ENCODE measurements around the gene ATXN10.

ATXN10 gene

GRCh38 chr22:45781966-45782365 is 110.3 kb downstream of the ATXN10 start:
- no CpG with 5 or more reads among the region's 6 CpGs for WGBS (ENCODE audit: insufficient coverage, insufficient read length)
- H3K27me3 ChIP-seq (ENCODE audit: control insufficient read depth, insufficient read depth, low read length): no peaks in the 10 kb centered on the region
- no peak overlapping the region for H3K4me3 ChIP-seq (ENCODE audit: low read length)
- no peaks in the 10 kb centered on the region for H3K4me1 ChIP-seq (ENCODE audit: control insufficient read depth, insufficient read depth, low read length)
- DNase-seq (ENCODE audit: low read depth, low spot score): no peak
- H3K9me3 ChIP-seq (ENCODE audit: control insufficient read depth, insufficient read depth, low read length): no peaks in the 10 kb centered on the region
- H3K27ac ChIP-seq (ENCODE audit: low read length): no peak overlapping the region
- no peaks in the 10 kb centered on the region for H3K36me3 ChIP-seq (ENCODE audit: control insufficient read depth, insufficient read depth, low read length)

- no CpG with 5 or more reads among the region's 3 CpGs for WGBS (ENCODE audit: insufficient coverage, insufficient read length)
- Histone ChIP-seq H3K4me1 (ENCODE audit: control insufficient read depth, insufficient read depth, low read length) (no peaks in the 10 kb centered on the region), H3K27ac (ENCODE audit: low read length) (no peak overlapping the region), H3K9me3 (ENCODE audit: control insufficient read depth, insufficient read depth, low read length) (no peaks in the 10 kb centered on the region), H3K36me3 (ENCODE audit: control insufficient read depth, insufficient read depth, low read length) (no peaks in the 10 kb centered on the region), H3K4me3 (ENCODE audit: low read length) (no peak overlapping the region), H3K27me3 (ENCODE audit: control insufficient read depth, insufficient read depth, low read length) (no peaks in the 10 kb centered on the region)
- no peak for DNase-seq (ENCODE audit: low read depth, low spot score)
These were observed 111.4 kb downstream of the ATXN10 start for GRCh38 chr22:45783021-45783420.

DNA sequence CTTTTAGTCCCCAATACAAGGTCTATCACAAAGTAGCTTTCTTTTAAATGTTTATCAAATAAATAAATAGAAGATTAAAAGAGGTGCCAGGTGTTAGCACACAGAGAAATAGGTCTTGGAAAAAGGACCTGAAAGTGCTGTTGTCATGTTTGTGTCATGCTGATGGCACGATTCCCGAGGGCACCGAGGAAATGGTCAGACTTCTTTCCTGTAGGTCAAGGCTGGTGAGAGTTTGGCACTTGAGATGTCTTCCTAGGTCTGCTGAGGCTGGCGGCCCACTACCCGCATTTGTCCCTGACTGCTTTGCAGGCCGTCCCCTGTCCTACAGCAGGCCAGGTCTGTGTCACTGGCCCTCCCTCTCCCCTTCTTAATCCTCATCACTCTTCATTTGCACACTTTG is 112.1 kb downstream of the ATXN10 start:
- no peaks in the 10 kb centered on the region for H3K9me3 ChIP-seq (ENCODE audit: control insufficient read depth, insufficient read depth, low read length)
- DNase-seq (ENCODE audit: low read depth, low spot score): no peak
- no peak overlapping the region for H3K4me3 ChIP-seq (ENCODE audit: low read length)
- no peak overlapping the region for H3K27ac ChIP-seq (ENCODE audit: low read length)
- no CpG with 5 or more reads among the region's 6 CpGs for WGBS (ENCODE audit: insufficient coverage, insufficient read length)
- H3K4me1 ChIP-seq (ENCODE audit: control insufficient read depth, insufficient read depth, low read length): no peaks in the 10 kb centered on the region
- no peaks in the 10 kb centered on the region for H3K27me3 ChIP-seq (ENCODE audit: control insufficient read depth, insufficient read depth, low read length)
- H3K36me3 ChIP-seq (ENCODE audit: control insufficient read depth, insufficient read depth, low read length): no peaks in the 10 kb centered on the region

DNA sequence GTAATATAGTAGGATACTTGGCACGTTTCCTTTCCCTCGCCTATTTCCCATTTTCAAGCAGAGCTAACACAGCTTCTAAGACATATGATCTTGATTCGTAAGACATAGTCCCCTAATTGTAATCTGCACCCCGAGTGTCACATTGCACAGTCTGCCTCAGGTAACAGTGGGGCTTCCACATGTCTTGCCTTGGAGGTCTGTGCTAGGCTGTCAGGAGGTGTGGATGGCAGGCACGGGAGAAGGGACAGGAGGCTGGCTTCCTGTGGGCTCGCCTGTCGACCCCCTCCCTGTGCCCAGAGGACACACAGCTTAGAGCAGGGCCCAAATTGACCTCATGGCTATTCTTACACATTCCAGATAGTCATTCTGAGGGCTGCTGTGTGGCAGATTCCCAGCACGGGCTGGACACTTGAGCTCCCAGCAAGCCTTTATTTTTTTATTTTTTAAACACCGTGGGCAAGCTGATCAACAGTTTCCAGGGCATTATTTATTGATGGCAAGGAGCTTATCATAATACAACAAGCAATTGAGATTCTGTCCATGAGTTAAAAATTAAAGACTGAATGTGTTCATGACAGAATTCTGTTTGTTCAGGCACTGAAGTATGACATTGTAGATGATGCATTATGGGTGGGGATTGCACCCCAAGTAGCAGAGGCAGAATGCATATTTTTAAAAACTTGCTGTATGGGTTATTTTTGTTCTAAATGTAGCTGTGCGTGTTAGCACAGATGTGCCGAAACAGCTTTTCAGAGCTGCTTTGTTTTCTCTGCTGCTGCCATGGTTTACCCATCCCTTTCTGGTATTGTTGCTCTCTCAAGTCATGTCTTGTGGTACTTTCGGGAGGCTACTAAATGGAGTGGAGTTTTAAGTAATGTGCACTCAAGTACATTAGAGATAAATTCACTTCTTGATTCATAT is 113.0 kb downstream of the ATXN10 start:
- no peak overlapping the region for H3K4me3 ChIP-seq (ENCODE audit: low read length)
- H3K4me1 ChIP-seq (ENCODE audit: control insufficient read depth, insufficient read depth, low read length): no peaks in the 10 kb centered on the region
- WGBS (ENCODE audit: insufficient coverage, insufficient read length): no CpG with 5 or more reads among the region's 12 CpGs
- no peaks in the 10 kb centered on the region for H3K27me3 ChIP-seq (ENCODE audit: control insufficient read depth, insufficient read depth, low read length)
- DNase-seq (ENCODE audit: low read depth, low spot score): no peak
- H3K27ac ChIP-seq (ENCODE audit: low read length): no peak overlapping the region
- H3K36me3 ChIP-seq (ENCODE audit: control insufficient read depth, insufficient read depth, low read length): no peaks in the 10 kb centered on the region
- no peaks in the 10 kb centered on the region for H3K9me3 ChIP-seq (ENCODE audit: control insufficient read depth, insufficient read depth, low read length)

DNA sequence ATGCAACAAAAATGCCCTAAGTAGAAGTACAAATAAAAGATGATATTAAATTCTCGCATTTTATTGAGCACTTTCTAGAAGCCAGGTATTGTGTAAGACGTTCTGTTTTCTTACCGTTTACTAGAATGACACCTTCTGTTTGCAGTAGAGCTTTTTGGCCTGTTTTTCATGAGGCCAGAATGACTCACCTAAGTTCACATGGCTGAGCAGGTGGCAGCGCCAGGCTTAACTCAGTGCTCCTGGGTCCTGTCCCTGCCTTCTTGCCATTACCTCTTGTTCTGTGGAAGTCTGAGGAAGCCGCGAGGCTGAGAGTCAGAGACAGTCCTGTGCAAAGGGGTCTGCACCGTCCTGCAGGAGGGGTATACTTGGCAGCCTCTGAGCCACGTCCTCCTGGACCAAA is 113.8 kb downstream of the ATXN10 start:
- H3K4me3 ChIP-seq (ENCODE audit: low read length): no peak overlapping the region
- WGBS (ENCODE audit: insufficient coverage, insufficient read length): no CpG with 5 or more reads among the region's 8 CpGs

DNA sequence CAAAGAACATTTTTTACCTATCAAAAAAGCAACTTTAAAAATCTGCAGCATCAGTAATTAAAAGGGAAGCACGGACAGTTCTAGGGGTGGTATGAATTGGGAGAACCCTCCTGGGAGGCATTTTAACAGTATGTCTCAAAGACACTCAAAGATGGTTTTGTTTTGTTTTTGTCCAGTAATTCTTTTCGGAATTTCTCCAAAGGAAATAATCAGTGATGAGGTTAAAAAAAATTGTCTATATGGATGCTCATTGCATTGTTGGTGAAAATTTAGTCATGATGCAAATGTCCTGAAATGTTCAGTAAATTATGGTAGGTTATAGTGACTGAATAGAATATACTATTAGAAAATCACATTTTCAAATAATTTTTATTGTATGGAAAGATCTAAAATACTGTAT is 115.1 kb downstream of the ATXN10 start:
- Histone ChIP-seq H3K36me3 (ENCODE audit: control insufficient read depth, insufficient read depth, low read length) (no peaks in the 10 kb centered on the region), H3K4me3 (ENCODE audit: low read length) (no peak overlapping the region), H3K27me3 (ENCODE audit: control insufficient read depth, insufficient read depth, low read length) (no peaks in the 10 kb centered on the region), H3K27ac (ENCODE audit: low read length) (no peak overlapping the region), H3K9me3 (ENCODE audit: control insufficient read depth, insufficient read depth, low read length) (no peaks in the 10 kb centered on the region), H3K4me1 (ENCODE audit: control insufficient read depth, insufficient read depth, low read length) (no peaks in the 10 kb centered on the region)
- no CpG with 5 or more reads among the region's 2 CpGs for whole genome bisulfite sequencing (ENCODE audit: insufficient coverage, insufficient read length)
- DNase-seq (ENCODE audit: low read depth, low spot score): no peak

More for the DNA sequence above, 113.8 kb downstream of the ATXN10 start:
- Histone ChIP-seq H3K36me3 (ENCODE audit: control insufficient read depth, insufficient read depth, low read length) (no peaks in the 10 kb centered on the region), H3K27me3 (ENCODE audit: control insufficient read depth, insufficient read depth, low read length) (no peaks in the 10 kb centered on the region), H3K9me3 (ENCODE audit: control insufficient read depth, insufficient read depth, low read length) (no peaks in the 10 kb centered on the region), H3K4me1 (ENCODE audit: control insufficient read depth, insufficient read depth, low read length) (no peaks in the 10 kb centered on the region), H3K27ac (ENCODE audit: low read length) (no peak overlapping the region)
- no peak for DNase-seq (ENCODE audit: low read depth, low spot score)

GRCh38 chr22:45787759-45788158 is 116.1 kb downstream of the ATXN10 start:
- Histone ChIP-seq H3K4me3 (ENCODE audit: low read length) (no peak overlapping the region), H3K36me3 (ENCODE audit: control insufficient read depth, insufficient read depth, low read length) (no peaks in the 10 kb centered on the region), H3K27ac (ENCODE audit: low read length) (no peak overlapping the region), H3K4me1 (ENCODE audit: control insufficient read depth, insufficient read depth, low read length) (no peaks in the 10 kb centered on the region), H3K27me3 (ENCODE audit: control insufficient read depth, insufficient read depth, low read length) (no peaks in the 10 kb centered on the region), H3K9me3 (ENCODE audit: control insufficient read depth, insufficient read depth, low read length) (peaks cover 1% of the 10 kb centered on the region; the same call in 1 of the 2 replicates)
- WGBS (ENCODE audit: insufficient coverage, insufficient read length): no CpG with 5 or more reads among the region's 2 CpGs
- no peak for DNase-seq (ENCODE audit: low read depth, low spot score)

GRCh38 chr22:45788522-45788921 is 116.9 kb downstream of the ATXN10 start:
- no peaks in the 10 kb centered on the region for H3K4me1 ChIP-seq (ENCODE audit: control insufficient read depth, insufficient read depth, low read length)
- no peak overlapping the region for H3K27ac ChIP-seq (ENCODE audit: low read length)
- no peak for DNase-seq (ENCODE audit: low read depth, low spot score)
- peaks cover 1% of the 10 kb centered on the region for H3K9me3 ChIP-seq (ENCODE audit: control insufficient read depth, insufficient read depth, low read length)
- no CpG with 5 or more reads among the region's 8 CpGs for WGBS (ENCODE audit: insufficient coverage, insufficient read length)
- H3K27me3 ChIP-seq (ENCODE audit: control insufficient read depth, insufficient read depth, low read length): no peaks in the 10 kb centered on the region
- H3K36me3 ChIP-seq (ENCODE audit: control insufficient read depth, insufficient read depth, low read length): no peaks in the 10 kb centered on the region
- H3K4me3 ChIP-seq (ENCODE audit: low read length): no peak overlapping the region

DNA sequence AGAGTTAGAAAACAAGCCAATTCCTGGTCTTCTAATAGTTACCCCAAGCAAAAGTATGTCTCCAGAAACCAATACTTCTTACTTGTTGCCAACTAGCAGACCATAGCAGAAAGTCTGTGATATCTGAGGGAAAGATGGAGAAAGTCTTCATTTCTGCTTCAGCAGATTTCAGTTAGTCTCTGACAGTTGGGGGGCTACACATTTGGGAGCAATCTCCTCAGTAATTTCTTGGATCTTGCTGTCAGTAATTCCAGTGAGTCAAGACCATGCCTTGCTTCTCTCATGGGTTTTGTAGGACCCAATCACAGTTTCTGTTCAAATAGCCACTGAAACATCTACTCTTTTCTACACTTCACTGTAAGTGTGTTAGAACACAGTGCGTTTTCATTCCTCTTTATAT is 118.8 kb downstream of the ATXN10 start:
- H3K9me3 ChIP-seq (ENCODE audit: control insufficient read depth, insufficient read depth, low read length): peaks cover 1% of the 10 kb centered on the region
- H3K27me3 ChIP-seq (ENCODE audit: control insufficient read depth, insufficient read depth, low read length): no peaks in the 10 kb centered on the region
- H3K36me3 ChIP-seq (ENCODE audit: control insufficient read depth, insufficient read depth, low read length): no peaks in the 10 kb centered on the region
- H3K4me1 ChIP-seq (ENCODE audit: control insufficient read depth, insufficient read depth, low read length): no peaks in the 10 kb centered on the region
- H3K4me3 ChIP-seq (ENCODE audit: low read length): no peak overlapping the region
- no peak for DNase-seq (ENCODE audit: low read depth, low spot score)
- H3K27ac ChIP-seq (ENCODE audit: low read length): no peak overlapping the region
- no CpG with 5 or more reads among the region's 1 CpG for WGBS (ENCODE audit: insufficient coverage, insufficient read length)

- no CpG with 5 or more reads among the region's 3 CpGs for WGBS (ENCODE audit: insufficient coverage, insufficient read length)
- H3K4me1 ChIP-seq (ENCODE audit: control insufficient read depth, insufficient read depth, low read length): no peaks in the 10 kb centered on the region
- no peak for DNase-seq (ENCODE audit: low read depth, low spot score)
- no peaks in the 10 kb centered on the region for H3K36me3 ChIP-seq (ENCODE audit: control insufficient read depth, insufficient read depth, low read length)
- no peaks in the 10 kb centered on the region for H3K27me3 ChIP-seq (ENCODE audit: control insufficient read depth, insufficient read depth, low read length)
- no peak overlapping the region for H3K4me3 ChIP-seq (ENCODE audit: low read length)
- H3K9me3 ChIP-seq (ENCODE audit: control insufficient read depth, insufficient read depth, low read length): peaks cover 1% of the 10 kb centered on the region
- no peak overlapping the region for H3K27ac ChIP-seq (ENCODE audit: low read length)
These were observed 121.5 kb downstream of the ATXN10 start for GRCh38 chr22:45793161-45793560.

DNA sequence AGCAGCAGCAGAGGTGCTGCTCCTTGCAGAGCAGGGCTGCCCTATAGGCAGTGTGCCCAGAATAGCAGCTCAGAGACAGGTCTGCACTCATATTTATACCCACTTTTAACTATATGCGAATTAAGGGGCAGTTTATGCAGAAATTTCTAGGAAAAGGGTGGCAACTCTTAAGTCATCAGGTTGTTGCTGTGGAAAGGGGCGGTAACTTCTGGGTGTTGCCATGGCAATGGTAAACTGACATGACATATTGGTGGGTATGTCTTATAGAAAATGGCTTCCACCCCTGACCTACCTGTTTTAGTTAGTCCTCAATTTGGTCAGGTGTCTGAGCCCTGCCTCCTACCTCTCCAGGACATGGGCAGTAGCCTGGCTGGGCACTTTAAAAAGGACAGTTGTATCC is 122.3 kb downstream of the ATXN10 start:
- no peak for DNase-seq (ENCODE audit: low read depth, low spot score)
- H3K27ac ChIP-seq (ENCODE audit: low read length): no peak overlapping the region
- no peaks in the 10 kb centered on the region for H3K4me1 ChIP-seq (ENCODE audit: control insufficient read depth, insufficient read depth, low read length)
- no peaks in the 10 kb centered on the region for H3K27me3 ChIP-seq (ENCODE audit: control insufficient read depth, insufficient read depth, low read length)
- no CpG with 5 or more reads among the region's 2 CpGs for WGBS (ENCODE audit: insufficient coverage, insufficient read length)
- no peak overlapping the region for H3K4me3 ChIP-seq (ENCODE audit: low read length)
- H3K9me3 ChIP-seq (ENCODE audit: control insufficient read depth, insufficient read depth, low read length): peaks cover 1% of the 10 kb centered on the region
- H3K36me3 ChIP-seq (ENCODE audit: control insufficient read depth, insufficient read depth, low read length): no peaks in the 10 kb centered on the region
